ENCODE results near the gene STING1. TPM values are rescaled to one million over a fixed set of nuclear protein-coding genes. Genes with fewer than 3 reads are reported as not detected.
"Not testable (repeated sequence)": the region's sequence is repeated elsewhere in the genome, so short reads cannot be mapped to it uniquely, and the experiment has no call there.

Gene STING1
- total RNA-seq, 1 experiment from 2014 or later = not detected

GRCh38 chr5:139443831-139444453, 38.6 kb downstream of the STING1 start:
- Histone ChIP-seq H3K4me2 (ENCODE audit: low read depth, low read length, poor library complexity, severe bottlenecking) (no peak overlapping the region), H3K36me3 (ENCODE audit: insufficient read depth, low read length) (no peaks in the 10 kb centered on the region), H3K79me2 (ENCODE audit: low read length) (no peaks in the 10 kb centered on the region), H3K9me3 (ENCODE audit: low read length) (no peaks in the 10 kb centered on the region), H3K27me3 (ENCODE audit: low read length) (no peaks in the 10 kb centered on the region), H3K9ac (ENCODE audit: low read length) (no peak overlapping the region), H3K4me3 (ENCODE audit: low read length) (no peak overlapping the region), H3K9me2 (replicated peaks; ENCODE audit: insufficient read depth, low read length) (no peaks in the 10 kb centered on the region), H3K27ac (ENCODE audit: low read length) (no peak overlapping the region), H2AFZ (ENCODE audit: low read length) (no peak overlapping the region), H4K20me1 (ENCODE audit: insufficient read depth, low read depth, low read length) (no peaks in the 10 kb centered on the region), H3K4me1 (ENCODE audit: low read length) (peaks cover 11% of the 10 kb centered on the region)
- DNase-seq = no peak

DNA sequence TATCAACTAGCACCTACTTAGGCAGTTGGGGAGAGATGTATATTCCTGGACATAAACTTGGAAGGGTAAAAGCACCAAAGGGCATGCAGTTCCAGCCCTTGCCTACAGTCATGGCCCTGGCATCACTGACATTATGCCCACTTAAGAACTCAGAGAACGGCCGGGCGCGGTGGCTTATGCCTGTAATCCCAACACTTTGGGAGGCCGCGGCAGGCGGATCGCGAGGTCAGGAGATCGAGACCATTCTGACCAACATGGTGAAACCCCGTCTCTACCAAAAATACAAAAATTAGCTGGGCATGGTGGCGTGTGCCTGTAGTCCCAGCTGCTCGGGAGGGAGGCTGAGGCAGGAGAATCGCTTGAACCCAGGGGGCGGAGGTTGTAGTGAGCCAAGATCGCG, 42.1 kb downstream of the STING1 start:
- peaks cover 16% of the 10 kb centered on the region for H3K4me1 ChIP-seq (ENCODE audit: low read length)
- H3K36me3 ChIP-seq (ENCODE audit: insufficient read depth, low read length); H3K79me2 ChIP-seq (ENCODE audit: low read length); H3K4me3 ChIP-seq (ENCODE audit: low read length); H4K20me1 ChIP-seq (ENCODE audit: insufficient read depth, low read depth, low read length); H3K9ac ChIP-seq (ENCODE audit: low read length); H3K27ac ChIP-seq (ENCODE audit: low read length); H3K27me3 ChIP-seq (ENCODE audit: low read length); H3K4me2 ChIP-seq (ENCODE audit: low read depth, low read length, poor library complexity, severe bottlenecking); DNase-seq; H3K9me2 ChIP-seq (replicated peaks; ENCODE audit: insufficient read depth, low read length); H2AFZ ChIP-seq (ENCODE audit: low read length); H3K9me3 ChIP-seq (ENCODE audit: low read length): not testable (repeated sequence)

GRCh38 chr5:139439013-139439903, 43.3 kb downstream of the STING1 start, which contains the start of gene DNAJC18:
DNAJC18 (minus strand) TSS chr5:139439525; CDS start chr5:139439445, 80 bp downstream.
- H3K36me3 ChIP-seq (ENCODE audit: insufficient read depth, low read length) = no peaks in the 10 kb centered on the region
- no peaks in the 10 kb centered on the region for H3K27me3 ChIP-seq (ENCODE audit: low read length)
- no peaks in the 10 kb centered on the region for H3K79me2 ChIP-seq (ENCODE audit: low read length)
- peak within 1 kb of the TSS; percentile 82 for H3K4me3 ChIP-seq (ENCODE audit: low read length)
- H2AFZ ChIP-seq (ENCODE audit: low read length) = peak within 1 kb of the TSS; percentile 100
- H3K4me2 ChIP-seq (ENCODE audit: low read depth, low read length, poor library complexity, severe bottlenecking) = peak within 1 kb of the TSS; percentile 90
- peaks cover 16% of the 10 kb centered on the region for H3K4me1 ChIP-seq (ENCODE audit: low read length)
- DNase-seq = peak; percentile 94
- H3K9ac ChIP-seq (ENCODE audit: low read length) = peak within 1 kb of the TSS; percentile 89
- H3K9me3 ChIP-seq (ENCODE audit: low read length) = no peaks in the 10 kb centered on the region
- no peaks in the 10 kb centered on the region for H4K20me1 ChIP-seq (ENCODE audit: insufficient read depth, low read depth, low read length)
- peak within 1 kb of the TSS; percentile 47; the same call in 1 of the 2 replicates for H3K27ac ChIP-seq (ENCODE audit: low read length)
- no peaks in the 10 kb centered on the region for H3K9me2 ChIP-seq (replicated peaks; ENCODE audit: insufficient read depth, low read length)

DNA sequence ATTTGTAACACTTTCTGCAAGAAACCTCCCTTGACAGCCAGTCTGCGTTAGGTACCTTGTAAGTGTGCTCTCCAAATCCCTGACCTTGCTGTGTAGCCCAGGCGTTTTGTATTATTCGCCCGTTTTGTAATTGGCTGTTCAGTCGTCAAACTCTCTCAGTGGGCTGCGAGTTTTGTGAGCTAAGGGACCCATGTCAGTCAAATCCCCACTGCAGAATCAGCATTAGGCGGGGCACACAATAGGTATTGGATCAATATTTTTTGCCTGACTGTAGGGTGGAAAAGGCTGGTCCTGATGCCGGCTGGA, 43.9 kb downstream of the STING1 start:
- H3K4me2 ChIP-seq (ENCODE audit: low read depth, low read length, poor library complexity, severe bottlenecking) = peak overlapping the region; percentile 90
- peak overlapping the region; percentile 89 for H3K9ac ChIP-seq (ENCODE audit: low read length)
- no peak for DNase-seq
- no peaks in the 10 kb centered on the region for H3K27me3 ChIP-seq (ENCODE audit: low read length)
- H3K36me3 ChIP-seq (ENCODE audit: insufficient read depth, low read length) = no peaks in the 10 kb centered on the region
- H3K27ac ChIP-seq (ENCODE audit: low read length) = no peak overlapping the region
- H2AFZ ChIP-seq (ENCODE audit: low read length) = no peak overlapping the region
- H3K9me3 ChIP-seq (ENCODE audit: low read length) = no peaks in the 10 kb centered on the region
- no peaks in the 10 kb centered on the region for H3K79me2 ChIP-seq (ENCODE audit: low read length)
- H4K20me1 ChIP-seq (ENCODE audit: insufficient read depth, low read depth, low read length) = no peaks in the 10 kb centered on the region
- peak overlapping the region; percentile 82 for H3K4me3 ChIP-seq (ENCODE audit: low read length)
- peaks cover 12% of the 10 kb centered on the region for H3K4me1 ChIP-seq (ENCODE audit: low read length)
- H3K9me2 ChIP-seq (replicated peaks; ENCODE audit: insufficient read depth, low read length) = no peaks in the 10 kb centered on the region

DNA sequence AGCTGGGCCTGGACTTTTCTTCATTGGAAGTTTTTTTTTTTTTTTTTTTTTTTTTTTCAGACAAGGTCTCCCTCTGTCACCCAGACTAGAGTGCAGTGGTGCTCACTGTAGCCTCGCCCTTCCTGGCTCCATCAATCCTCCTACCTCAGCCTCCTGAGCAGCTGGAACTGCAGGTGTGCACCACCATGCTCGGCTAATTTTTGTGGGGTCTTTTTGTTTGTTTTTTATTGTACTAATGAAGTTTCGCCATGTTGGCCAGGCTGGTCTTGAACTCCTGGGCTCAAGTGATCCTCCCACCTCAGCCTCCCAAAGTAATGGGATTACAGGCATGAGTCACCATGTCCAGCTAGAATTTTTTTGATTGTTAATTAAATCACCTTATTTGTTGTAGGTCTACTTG, 46.9 kb downstream of the STING1 start:
- no peaks in the 10 kb centered on the region for H3K79me2 ChIP-seq (ENCODE audit: low read length)
- no peak overlapping the region for H3K9ac ChIP-seq (ENCODE audit: low read length)
- peaks cover 23% of the 10 kb centered on the region for H3K4me1 ChIP-seq (ENCODE audit: low read length)
- H4K20me1 ChIP-seq (ENCODE audit: insufficient read depth, low read depth, low read length) = no peaks in the 10 kb centered on the region
- H3K27ac ChIP-seq (ENCODE audit: low read length) = no peak overlapping the region
- H3K4me2 ChIP-seq (ENCODE audit: low read depth, low read length, poor library complexity, severe bottlenecking) = no peak overlapping the region
- H3K27me3 ChIP-seq (ENCODE audit: low read length) = no peaks in the 10 kb centered on the region
- H3K4me3 ChIP-seq (ENCODE audit: low read length) = no peak overlapping the region
- DNase-seq = no peak
- no peak overlapping the region for H2AFZ ChIP-seq (ENCODE audit: low read length)
- no peaks in the 10 kb centered on the region for H3K36me3 ChIP-seq (ENCODE audit: insufficient read depth, low read length)
- H3K9me2 ChIP-seq (replicated peaks; ENCODE audit: insufficient read depth, low read length) = no peaks in the 10 kb centered on the region
- H3K9me3 ChIP-seq (ENCODE audit: low read length) = no peaks in the 10 kb centered on the region

- no peaks in the 10 kb centered on the region for H3K27me3 ChIP-seq (ENCODE audit: low read length)
- H4K20me1 ChIP-seq (ENCODE audit: insufficient read depth, low read depth, low read length) = no peaks in the 10 kb centered on the region
- peak overlapping the region; percentile 35 for H3K4me2 ChIP-seq (ENCODE audit: low read depth, low read length, poor library complexity, severe bottlenecking)
- no peak overlapping the region for H3K27ac ChIP-seq (ENCODE audit: low read length)
- H3K4me1 ChIP-seq (ENCODE audit: low read length) = peaks cover 12% of the 10 kb centered on the region
- H2AFZ ChIP-seq (ENCODE audit: low read length) = no peak overlapping the region
- H3K79me2 ChIP-seq (ENCODE audit: low read length) = no peaks in the 10 kb centered on the region
- no peaks in the 10 kb centered on the region for H3K36me3 ChIP-seq (ENCODE audit: insufficient read depth, low read length)
- H3K4me3 ChIP-seq (ENCODE audit: low read length) = no peak overlapping the region
- no peaks in the 10 kb centered on the region for H3K9me2 ChIP-seq (replicated peaks; ENCODE audit: insufficient read depth, low read length)
- H3K9ac ChIP-seq (ENCODE audit: low read length) = no peak overlapping the region
- DNase-seq = no peak
- no peaks in the 10 kb centered on the region for H3K9me3 ChIP-seq (ENCODE audit: low read length)
Measured at GRCh38 chr5:139431706-139432105, 50.9 kb downstream of the STING1 start.

DNA sequence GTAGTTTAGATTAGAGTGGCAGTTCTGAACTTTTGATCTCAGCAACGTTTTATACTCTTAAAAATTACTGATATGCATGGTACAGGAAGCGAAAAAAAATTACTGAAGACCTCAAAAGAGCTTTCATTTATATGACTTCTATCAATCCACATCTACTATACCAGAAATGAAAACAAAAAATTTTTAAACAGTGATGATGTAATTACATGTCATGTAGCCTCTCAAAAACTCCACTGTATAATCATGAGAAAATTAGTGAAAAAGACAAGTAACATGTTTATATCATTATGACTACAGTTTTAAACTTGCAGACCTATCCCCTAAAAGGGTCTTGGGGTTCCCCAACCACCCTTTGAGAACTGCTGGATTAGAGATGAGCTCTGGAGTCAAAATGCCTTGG, 52.5 kb downstream of the STING1 start:
- no peak overlapping the region for H3K4me2 ChIP-seq (ENCODE audit: low read depth, low read length, poor library complexity, severe bottlenecking)
- no peak for DNase-seq
- no peaks in the 10 kb centered on the region for H3K79me2 ChIP-seq (ENCODE audit: low read length)
- H3K27ac ChIP-seq (ENCODE audit: low read length) = no peak overlapping the region
- H3K9ac ChIP-seq (ENCODE audit: low read length) = no peak overlapping the region
- no peaks in the 10 kb centered on the region for H3K9me2 ChIP-seq (replicated peaks; ENCODE audit: insufficient read depth, low read length)
- no peak overlapping the region for H2AFZ ChIP-seq (ENCODE audit: low read length)
- no peaks in the 10 kb centered on the region for H3K27me3 ChIP-seq (ENCODE audit: low read length)
- H3K36me3 ChIP-seq (ENCODE audit: insufficient read depth, low read length) = no peaks in the 10 kb centered on the region
- no peak overlapping the region for H3K4me3 ChIP-seq (ENCODE audit: low read length)
- H3K9me3 ChIP-seq (ENCODE audit: low read length) = no peaks in the 10 kb centered on the region
- H3K4me1 ChIP-seq (ENCODE audit: low read length) = peaks cover 12% of the 10 kb centered on the region
- H4K20me1 ChIP-seq (ENCODE audit: insufficient read depth, low read depth, low read length) = no peaks in the 10 kb centered on the region

DNA sequence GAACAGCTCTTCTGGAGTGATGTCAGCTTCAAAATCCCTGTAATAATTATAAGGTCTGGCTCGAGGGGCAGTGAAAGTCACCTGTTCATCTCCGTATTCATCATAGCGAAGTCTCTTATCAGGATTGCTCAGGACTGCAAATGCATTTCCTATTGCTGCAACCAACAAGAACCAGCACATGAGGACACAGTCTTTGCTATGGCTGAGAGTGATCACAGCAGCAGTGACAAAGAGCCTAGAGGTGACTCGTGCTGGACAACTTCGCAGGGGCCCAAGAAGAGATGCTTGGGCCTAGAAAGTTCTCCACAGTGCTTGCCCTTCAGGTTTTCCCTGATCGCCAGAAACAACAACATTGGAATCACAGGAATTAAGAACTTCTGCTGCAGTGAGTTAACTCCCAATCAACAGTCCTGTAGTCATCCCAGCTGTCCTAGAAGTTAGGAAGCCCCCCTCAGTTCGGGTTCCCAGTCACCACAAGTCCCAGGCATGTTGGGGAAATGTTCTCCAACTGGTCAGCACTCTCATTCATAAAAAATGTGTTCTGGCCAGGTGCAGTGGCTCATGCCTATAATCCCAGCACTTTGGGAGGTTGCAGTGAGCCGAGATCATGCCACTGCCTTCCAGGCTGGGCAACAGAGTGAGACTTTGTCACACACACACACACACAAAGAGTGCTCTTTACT, 56.2 kb downstream of the STING1 start:
- Histone ChIP-seq H3K9me2 (replicated peaks; ENCODE audit: insufficient read depth, low read length) (no peaks in the 10 kb centered on the region), H3K4me1 (ENCODE audit: low read length) (peaks cover 5% of the 10 kb centered on the region), H3K27ac (ENCODE audit: low read length) (no peak overlapping the region), H3K36me3 (ENCODE audit: insufficient read depth, low read length) (no peaks in the 10 kb centered on the region), H2AFZ (ENCODE audit: low read length) (no peak overlapping the region), H3K9me3 (ENCODE audit: low read length) (no peaks in the 10 kb centered on the region), H3K9ac (ENCODE audit: low read length) (no peak overlapping the region), H3K4me3 (ENCODE audit: low read length) (no peak overlapping the region), H3K27me3 (ENCODE audit: low read length) (no peaks in the 10 kb centered on the region), H4K20me1 (ENCODE audit: insufficient read depth, low read depth, low read length) (no peaks in the 10 kb centered on the region), H3K79me2 (ENCODE audit: low read length) (no peaks in the 10 kb centered on the region), H3K4me2 (ENCODE audit: low read depth, low read length, poor library complexity, severe bottlenecking) (no peak overlapping the region)
- no peak for DNase-seq

All from Karpas-422 (cell line).